Measurements from ENCODE around the gene TAAR2. TPM values are rescaled to one million over a fixed set of nuclear protein-coding genes. Genes with fewer than 3 reads are reported as not detected.

The TAAR2 gene
- not detected in 2 replicates for total RNA-seq

DNA sequence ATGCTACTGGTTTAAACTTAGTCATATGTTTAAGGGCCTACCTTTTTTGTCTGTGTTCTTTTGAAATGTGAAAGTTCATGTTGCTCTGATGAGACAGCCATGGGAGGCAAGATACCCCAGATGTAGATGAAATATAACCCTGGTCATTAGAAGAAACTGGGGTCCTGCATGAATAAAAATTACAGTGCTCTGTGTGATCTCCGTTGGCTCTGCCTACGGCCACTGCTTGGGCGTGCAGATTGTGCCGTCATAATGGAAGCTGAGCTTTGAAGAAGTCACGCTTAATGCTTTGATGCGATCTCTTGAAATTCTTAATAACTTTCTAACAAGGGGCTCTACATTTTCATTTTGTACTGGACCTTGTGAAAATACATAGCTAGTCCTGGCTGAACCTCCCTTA is at the start of gene TAAR2:
TAAR2 (minus strand) TSS at position 101 of the 400 bp plus-strand sequence; CDS start at position 101, 0 bp downstream.
- DNase-seq (ENCODE audit: low read depth) = no peak
- TF ChIP-seq CTCF (IDR thresholded peaks at IDR 0.05; ENCODE audit: insufficient read depth, low read depth, low read length) = no peak
- no peak within 1 kb of the TSS for H3K4me3 ChIP-seq (ENCODE audit: low read depth, low read length)

DNA sequence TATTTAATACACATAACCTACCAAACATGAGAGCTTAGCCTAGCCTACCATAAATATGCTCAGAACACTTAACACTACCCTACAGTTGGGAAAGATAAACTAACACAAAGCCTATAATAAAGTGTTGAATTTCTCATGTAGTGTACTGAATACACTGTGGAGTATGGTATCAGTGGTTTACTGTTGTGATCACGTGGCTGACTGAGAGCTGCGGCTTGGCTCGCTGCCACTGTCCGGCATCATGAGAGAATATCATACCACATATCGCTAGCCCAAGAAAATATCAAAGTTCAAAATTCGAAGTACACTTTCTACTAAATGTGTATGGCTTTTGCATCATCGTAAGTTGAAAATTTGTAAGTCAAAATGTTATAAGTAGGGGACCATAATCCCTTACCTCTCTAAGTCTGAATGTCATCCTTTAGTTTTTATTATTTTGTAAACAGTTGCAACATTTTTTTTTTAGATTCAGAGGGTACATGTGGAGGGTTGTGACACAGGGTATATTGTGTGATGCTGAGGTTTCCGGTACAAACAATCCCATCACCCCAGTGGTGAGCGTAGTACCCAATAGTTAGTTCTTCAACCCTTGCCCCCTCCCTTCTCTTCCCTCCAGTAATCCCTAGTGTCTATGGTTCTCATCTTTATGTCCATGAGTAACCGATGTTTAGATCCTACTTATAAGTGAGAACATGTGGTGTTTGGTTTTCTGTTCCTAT is 49.5 kb upstream of the TAAR2 start:
- H3K4me3 ChIP-seq (ENCODE audit: low read depth, low read length) = no peak overlapping the region
- DNase-seq (ENCODE audit: low read depth) = no peak
- no peak for TF ChIP-seq CTCF (IDR thresholded peaks at IDR 0.05; ENCODE audit: insufficient read depth, low read depth, low read length)

GRCh38 chr6:132671295-132671694 is 47.2 kb upstream of the TAAR2 start:
- H3K4me3 ChIP-seq (ENCODE audit: low read depth, low read length) = no peak overlapping the region
- no peak for DNase-seq (ENCODE audit: low read depth)
- TF ChIP-seq CTCF (IDR thresholded peaks at IDR 0.05; ENCODE audit: insufficient read depth, low read depth, low read length) = no peak

DNA sequence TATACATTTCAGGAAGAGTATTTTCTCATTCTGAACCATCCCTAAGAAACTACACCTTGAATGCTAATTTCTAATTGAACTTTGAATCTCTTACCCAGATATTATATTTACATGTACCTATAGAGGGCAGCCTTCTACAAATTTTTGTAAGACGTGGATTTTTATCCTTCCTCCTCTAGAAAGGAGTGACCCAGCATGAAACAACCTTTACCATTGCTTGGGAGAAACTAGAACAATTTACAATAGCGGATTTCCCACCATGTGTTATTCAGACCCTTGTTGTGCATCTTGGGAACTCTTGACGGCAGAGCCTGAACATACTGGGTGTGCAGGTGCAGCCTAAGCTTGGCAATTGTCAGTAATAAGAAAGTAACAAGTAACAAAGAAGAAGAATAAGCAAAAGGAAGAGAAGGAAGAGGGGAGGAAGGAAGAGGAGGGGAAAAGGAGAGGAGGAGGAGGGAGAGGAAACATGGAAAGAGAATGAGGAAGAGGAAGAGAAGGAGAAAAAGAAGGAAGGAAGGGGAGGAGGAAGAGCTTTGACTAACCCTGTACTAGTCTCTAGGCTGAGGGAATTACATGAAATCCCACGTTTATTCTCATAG is 45.7 kb upstream of the TAAR2 start:
- peak; percentile 46 for DNase-seq (ENCODE audit: low read depth)
- no peak overlapping the region for H3K4me3 ChIP-seq (ENCODE audit: low read depth, low read length)
- peak; percentile 41 for TF ChIP-seq CTCF (IDR thresholded peaks at IDR 0.05; ENCODE audit: insufficient read depth, low read depth, low read length)

DNA sequence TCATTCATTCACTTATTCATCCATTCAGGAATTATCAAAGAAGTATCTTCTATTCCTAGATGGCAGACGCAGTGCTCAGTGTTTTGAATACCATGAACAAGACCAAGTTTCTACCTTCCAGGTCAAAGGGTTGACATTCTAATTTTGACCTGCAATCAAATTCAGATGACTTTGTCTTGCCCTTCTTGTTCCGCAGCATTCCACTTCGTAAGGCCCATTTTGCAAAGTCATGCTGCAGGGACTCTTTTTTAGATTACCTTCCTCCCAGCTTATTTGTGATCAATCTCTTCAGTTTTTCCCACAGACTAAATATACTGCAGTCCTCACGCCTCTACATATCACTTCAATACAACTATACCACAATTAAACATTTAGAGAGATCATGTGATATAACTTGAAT is 42.0 kb upstream of the TAAR2 start:
- no peak for TF ChIP-seq CTCF (IDR thresholded peaks at IDR 0.05; ENCODE audit: insufficient read depth, low read depth, low read length)
- DNase-seq (ENCODE audit: low read depth) = no peak
- no peak overlapping the region for H3K4me3 ChIP-seq (ENCODE audit: low read depth, low read length)

GRCh38 chr6:132664309-132665034 is 40.4 kb upstream of the TAAR2 start:
- DNase-seq (ENCODE audit: low read depth) = no peak
- H3K4me3 ChIP-seq (ENCODE audit: low read depth, low read length) = no peak overlapping the region
- no peak for TF ChIP-seq CTCF (IDR thresholded peaks at IDR 0.05; ENCODE audit: insufficient read depth, low read depth, low read length)

All from fibroblast of villous mesenchyme (primary cell).